ENCODE measurements around the gene SCFD2. TPM values are rescaled to one million over a fixed set of nuclear protein-coding genes. Genes with fewer than 3 reads are reported as not detected.

Gene SCFD2
- total RNA-seq, 2 experiments from 2014 or later: 25.1 to 27.2 TPM

DNA sequence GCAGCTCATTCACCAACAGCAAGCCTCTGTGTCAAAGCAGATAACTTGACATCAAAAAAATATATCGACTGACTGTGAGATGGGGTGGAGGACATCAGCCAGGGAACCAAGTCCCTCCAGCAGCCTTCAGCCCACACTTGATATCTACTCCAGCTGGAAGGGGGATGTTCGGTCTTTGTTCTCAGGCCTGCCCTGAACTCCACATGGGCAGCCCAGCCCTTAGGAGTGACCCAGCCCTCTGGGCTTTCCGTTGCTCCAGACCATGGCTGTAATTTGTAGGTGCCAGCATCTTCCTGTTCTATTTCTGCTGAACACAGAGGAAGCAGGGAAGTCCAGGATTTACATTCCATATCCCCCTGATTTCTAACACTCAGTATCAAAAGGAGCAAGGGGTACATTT, 486.4 kb downstream of the SCFD2 start:
- Mint-ChIP-seq H3K4me3 (no peak overlapping the region), H3K27me3 (ENCODE audit: low read depth) (no peaks in the 10 kb centered on the region), H3K4me1 (ENCODE audit: low read depth) (peaks cover 17% of the 10 kb centered on the region), H3K9me3 (ENCODE audit: insufficient read depth) (no peaks in the 10 kb centered on the region), H3K36me3 (ENCODE audit: low read depth) (no peaks in the 10 kb centered on the region), H3K27ac (no peak overlapping the region)
- no peak for ATAC-seq
- DNase-seq: no peak
- ChIA-PET CTCF (no interaction called here), POLR2A (no interaction called here)

DNA sequence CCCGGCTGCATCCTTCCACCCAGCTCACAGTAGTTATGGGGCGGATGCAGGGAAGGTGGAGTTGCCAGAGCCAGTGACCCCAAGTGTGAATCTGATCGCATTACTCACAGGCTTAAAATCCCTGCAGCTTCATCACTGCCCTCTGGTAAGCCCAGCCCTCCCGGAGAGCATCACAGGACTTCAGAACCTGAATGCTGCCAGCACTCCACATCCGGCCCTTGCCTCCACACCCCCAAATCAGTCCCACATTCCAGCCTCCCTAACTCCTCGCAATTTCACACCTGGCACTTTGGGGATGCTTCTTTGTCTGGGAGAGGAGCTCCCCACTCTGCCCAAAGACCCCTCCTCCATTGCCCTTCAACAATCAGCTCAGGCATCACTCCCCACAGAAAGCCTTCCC, 488.2 kb downstream of the SCFD2 start:
- Mint-ChIP-seq H3K4me1 (ENCODE audit: low read depth) (peaks cover 17% of the 10 kb centered on the region), H3K36me3 (ENCODE audit: low read depth) (peaks cover 4% of the 10 kb centered on the region), H3K27ac (no peak overlapping the region), H3K4me3 (no peak overlapping the region), H3K9me3 (ENCODE audit: insufficient read depth) (no peaks in the 10 kb centered on the region), H3K27me3 (ENCODE audit: low read depth) (no peaks in the 10 kb centered on the region)
- no peak for DNase-seq
- ChIA-PET CTCF (interaction anchor here (0.7 kb wide), 1 partner anchor 17 kb away, joined by 3 read pairs; no protein-coding TSS in a partner anchor), POLR2A (no interaction called here)
- no peak for ATAC-seq

- no peaks in the 10 kb centered on the region for H3K9me3 Mint-ChIP-seq (ENCODE audit: insufficient read depth)
Observed at GRCh38 chr4:52877036-52877435, 488.8 kb downstream of the SCFD2 start.

DNA sequence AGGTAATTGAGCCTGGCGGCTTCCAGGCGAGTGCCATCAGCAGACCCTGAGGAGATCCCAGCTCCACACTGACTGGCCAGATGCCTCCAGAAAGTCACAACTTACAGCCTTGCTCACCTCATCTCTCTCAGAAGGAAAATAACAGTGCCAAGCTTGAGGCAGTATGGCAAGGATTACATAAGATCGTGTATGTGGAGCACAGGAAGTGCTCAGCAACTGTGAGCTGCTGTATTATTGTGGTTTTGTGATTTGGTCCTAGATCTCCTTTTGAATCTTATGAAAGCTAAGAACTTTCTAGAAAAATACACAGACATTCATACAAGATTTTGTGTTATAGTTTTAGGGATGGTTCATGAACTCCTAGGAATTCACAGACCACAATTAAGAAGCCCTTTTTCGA, 489.8 kb downstream of the SCFD2 start:
- POLR2A ChIA-PET: no interaction called here
- CTCF ChIA-PET: no interaction called here
- no peak overlapping the region for H3K4me3 Mint-ChIP-seq

More at GRCh38 chr4:52877036-52877435, 488.8 kb downstream of the SCFD2 start:
- H3K27me3 Mint-ChIP-seq (ENCODE audit: low read depth): no peaks in the 10 kb centered on the region
- peaks cover 5% of the 10 kb centered on the region for H3K36me3 Mint-ChIP-seq (ENCODE audit: low read depth)
- DNase-seq: no peak
- ATAC-seq: no peak
- H3K4me3 Mint-ChIP-seq: no peak overlapping the region
- no peak overlapping the region for H3K27ac Mint-ChIP-seq
- H3K4me1 Mint-ChIP-seq (ENCODE audit: low read depth): peaks cover 17% of the 10 kb centered on the region
- POLR2A ChIA-PET: no interaction called here
- CTCF ChIA-PET: no interaction called here

GRCh38 chr4:52874948-52875347, 490.9 kb downstream of the SCFD2 start:
- Mint-ChIP-seq H3K27me3 (ENCODE audit: low read depth) (no peaks in the 10 kb centered on the region), H3K4me3 (no peak overlapping the region), H3K9me3 (ENCODE audit: insufficient read depth) (no peaks in the 10 kb centered on the region), H3K4me1 (ENCODE audit: low read depth) (peaks cover 9% of the 10 kb centered on the region), H3K36me3 (ENCODE audit: low read depth) (peaks cover 8% of the 10 kb centered on the region), H3K27ac (no peak overlapping the region)
- DNase-seq: no peak
- POLR2A ChIA-PET: no interaction called here
- no peak for ATAC-seq
- CTCF ChIA-PET: no interaction called here

More for the DNA sequence above, 489.8 kb downstream of the SCFD2 start:
- peaks cover 8% of the 10 kb centered on the region for H3K36me3 Mint-ChIP-seq (ENCODE audit: low read depth)
- H3K9me3 Mint-ChIP-seq (ENCODE audit: insufficient read depth): no peaks in the 10 kb centered on the region
- H3K4me1 Mint-ChIP-seq (ENCODE audit: low read depth): peaks cover 13% of the 10 kb centered on the region
- no peaks in the 10 kb centered on the region for H3K27me3 Mint-ChIP-seq (ENCODE audit: low read depth)
- DNase-seq (no peak), ATAC-seq (no peak)
- no peak overlapping the region for H3K27ac Mint-ChIP-seq

- Mint-ChIP-seq H3K36me3 (ENCODE audit: low read depth) (peaks cover 8% of the 10 kb centered on the region), H3K4me3 (no peak overlapping the region), H3K9me3 (ENCODE audit: insufficient read depth) (no peaks in the 10 kb centered on the region), H3K4me1 (ENCODE audit: low read depth) (peaks cover 9% of the 10 kb centered on the region), H3K27me3 (ENCODE audit: low read depth) (no peaks in the 10 kb centered on the region), H3K27ac (no peak overlapping the region)
- CTCF ChIA-PET: no interaction called here
- no peak for ATAC-seq
- DNase-seq: no peak
- POLR2A ChIA-PET: no interaction called here
Observed at GRCh38 chr4:52873861-52874343, 492.0 kb downstream of the SCFD2 start.

GRCh38 chr4:52873191-52873590, 492.7 kb downstream of the SCFD2 start:
- Mint-ChIP-seq H3K9me3 (ENCODE audit: insufficient read depth) (no peaks in the 10 kb centered on the region), H3K4me1 (ENCODE audit: low read depth) (peaks cover 9% of the 10 kb centered on the region), H3K4me3 (no peak overlapping the region), H3K36me3 (ENCODE audit: low read depth) (peaks cover 8% of the 10 kb centered on the region), H3K27ac (no peak overlapping the region), H3K27me3 (ENCODE audit: low read depth) (no peaks in the 10 kb centered on the region)
- DNase-seq (no peak), ATAC-seq (no peak)
- CTCF ChIA-PET: no interaction called here
- POLR2A ChIA-PET: no interaction called here

GRCh38 chr4:52870225-52870624, 495.6 kb downstream of the SCFD2 start:
- Mint-ChIP-seq H3K9me3 (ENCODE audit: insufficient read depth) (no peaks in the 10 kb centered on the region), H3K27ac (no peak overlapping the region), H3K27me3 (ENCODE audit: low read depth) (no peaks in the 10 kb centered on the region), H3K36me3 (ENCODE audit: low read depth) (peaks cover 8% of the 10 kb centered on the region), H3K4me1 (ENCODE audit: low read depth) (no peaks in the 10 kb centered on the region), H3K4me3 (no peak overlapping the region)
- ATAC-seq (no peak), DNase-seq (no peak)
- POLR2A ChIA-PET: no interaction called here
- CTCF ChIA-PET: no interaction called here

DNA sequence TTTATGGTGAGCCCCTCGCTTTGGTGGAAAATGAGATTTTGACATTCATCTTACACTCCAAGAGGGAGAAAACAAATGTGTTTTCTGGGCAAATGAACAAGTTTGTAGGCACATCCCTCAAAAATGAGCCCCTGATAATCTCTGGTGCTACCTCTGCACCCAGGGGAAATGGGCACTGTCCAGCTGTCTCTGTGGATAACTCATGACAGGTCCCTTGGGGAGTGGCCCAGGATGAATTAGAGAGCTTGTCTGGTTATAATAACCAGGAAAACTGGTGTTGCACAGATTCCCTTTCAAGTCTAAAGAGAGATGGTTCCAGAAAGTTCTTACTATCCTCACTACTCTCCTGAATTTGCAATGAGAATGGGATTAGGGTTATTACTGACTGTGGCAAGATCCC, 496.2 kb downstream of the SCFD2 start:
- Mint-ChIP-seq H3K9me3 (ENCODE audit: insufficient read depth) (no peaks in the 10 kb centered on the region), H3K27me3 (ENCODE audit: low read depth) (peaks cover 2% of the 10 kb centered on the region), H3K27ac (no peak overlapping the region), H3K4me3 (no peak overlapping the region), H3K4me1 (ENCODE audit: low read depth) (no peaks in the 10 kb centered on the region), H3K36me3 (ENCODE audit: low read depth) (peaks cover 8% of the 10 kb centered on the region)
- POLR2A ChIA-PET: no interaction called here
- DNase-seq: no peak
- CTCF ChIA-PET: no interaction called here
- ATAC-seq: no peak

DNA sequence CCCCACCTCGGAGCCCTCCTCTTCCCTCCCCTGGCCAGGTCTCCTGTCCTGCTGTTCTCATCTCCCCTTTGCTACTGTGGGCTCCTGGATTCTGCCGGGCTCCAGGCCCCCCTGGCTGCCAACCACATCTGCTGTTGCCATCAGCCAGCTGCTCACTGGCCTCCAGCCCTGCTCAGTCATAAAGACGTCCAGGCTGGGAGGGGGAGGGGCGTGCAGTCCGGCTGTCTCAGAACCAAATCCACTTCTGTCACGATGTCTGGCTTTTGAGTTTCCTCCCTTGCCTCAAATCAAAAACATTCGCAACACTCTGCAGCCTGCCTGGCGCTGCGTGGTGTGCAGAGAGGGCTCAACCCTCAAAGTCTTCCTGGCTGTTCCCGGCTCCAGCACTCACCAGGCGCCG, 496.7 kb downstream of the SCFD2 start:
- ChIA-PET POLR2A (no interaction called here), CTCF (no interaction called here)
- Mint-ChIP-seq H3K4me1 (ENCODE audit: low read depth) (no peaks in the 10 kb centered on the region), H3K27ac (no peak overlapping the region), H3K9me3 (ENCODE audit: insufficient read depth) (no peaks in the 10 kb centered on the region), H3K36me3 (ENCODE audit: low read depth) (peaks cover 8% of the 10 kb centered on the region), H3K27me3 (ENCODE audit: low read depth) (peaks cover 2% of the 10 kb centered on the region), H3K4me3 (no peak overlapping the region)
- DNase-seq: no peak
- ATAC-seq: no peak

DNA sequence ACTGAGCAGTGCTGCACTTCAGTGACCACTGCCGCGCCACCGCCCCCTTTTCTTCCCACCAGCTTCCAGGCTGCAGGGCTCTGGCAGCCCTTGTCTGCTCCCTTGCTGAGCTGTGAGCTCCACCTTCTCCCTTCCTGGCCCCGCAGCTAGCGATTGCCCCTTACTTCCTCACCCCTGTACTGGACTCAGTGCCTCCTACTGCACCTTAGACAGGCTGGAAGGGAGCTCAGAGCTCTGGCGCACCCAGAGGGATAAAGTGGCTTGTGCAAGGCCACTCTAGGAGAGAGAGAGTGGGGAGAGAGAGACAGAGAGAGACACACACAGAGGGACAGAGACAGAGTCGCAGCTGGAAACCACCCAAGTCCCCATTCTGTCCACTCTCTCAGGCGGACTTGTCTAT, 497.7 kb downstream of the SCFD2 start:
- peaks cover 8% of the 10 kb centered on the region for H3K27me3 Mint-ChIP-seq (ENCODE audit: low read depth)
- no peaks in the 10 kb centered on the region for H3K9me3 Mint-ChIP-seq (ENCODE audit: insufficient read depth)
- H3K4me1 Mint-ChIP-seq (ENCODE audit: low read depth): no peaks in the 10 kb centered on the region
- ATAC-seq (no peak), DNase-seq (no peak)
- H3K4me3 Mint-ChIP-seq: no peak overlapping the region
- ChIA-PET CTCF (interaction anchor here (1.7 kb wide), 1 partner anchor 44 kb away, joined by 5 read pairs; no protein-coding TSS in a partner anchor), POLR2A (no interaction called here)
- no peak overlapping the region for H3K27ac Mint-ChIP-seq
- peaks cover 5% of the 10 kb centered on the region for H3K36me3 Mint-ChIP-seq (ENCODE audit: low read depth)

- ChIA-PET POLR2A (no interaction called here), CTCF (interaction anchor here (1.7 kb wide), 1 partner anchor 45 kb away, joined by 5 read pairs; no protein-coding TSS in a partner anchor)
- DNase-seq (no peak), ATAC-seq (no peak)
- no peak overlapping the region for H3K27ac Mint-ChIP-seq
- no peaks in the 10 kb centered on the region for H3K4me1 Mint-ChIP-seq (ENCODE audit: low read depth)
- no peak overlapping the region for H3K4me3 Mint-ChIP-seq
- peaks cover 9% of the 10 kb centered on the region for H3K27me3 Mint-ChIP-seq (ENCODE audit: low read depth)
- peaks cover 3% of the 10 kb centered on the region for H3K36me3 Mint-ChIP-seq (ENCODE audit: low read depth)
- H3K9me3 Mint-ChIP-seq (ENCODE audit: insufficient read depth): no peaks in the 10 kb centered on the region
Observed at GRCh38 chr4:52867163-52867562, 498.7 kb downstream of the SCFD2 start.

GRCh38 chr4:52866734-52867133, 499.1 kb downstream of the SCFD2 start:
- ATAC-seq: no peak
- Mint-ChIP-seq H3K36me3 (ENCODE audit: low read depth) (peaks cover 3% of the 10 kb centered on the region), H3K27me3 (ENCODE audit: low read depth) (peaks cover 10% of the 10 kb centered on the region), H3K9me3 (ENCODE audit: insufficient read depth) (no peaks in the 10 kb centered on the region), H3K4me1 (ENCODE audit: low read depth) (peaks cover under 1% of the 10 kb centered on the region), H3K27ac (no peak overlapping the region), H3K4me3 (no peak overlapping the region)
- POLR2A ChIA-PET: no interaction called here
- DNase-seq: no peak
- CTCF ChIA-PET: interaction anchor here (1.7 kb wide), 1 partner anchor 45 kb away, joined by 5 read pairs; no protein-coding TSS in a partner anchor

Data from activated CD8-positive, alpha-beta T cell treated with anti-CD3 and anti-CD28 coated beads, Interleukin-2, amount 10 ng/mL, durations not matched to agents 7 days and 5 days (primary cell).